ENCODE results near the gene CREB5.
"Not testable (repeated sequence)": the region's sequence is repeated elsewhere in the genome, so short reads cannot be mapped to it uniquely, and the experiment has no call there.

Gene CREB5

GRCh38 chr7:28608237-28608656, 195.9 kb downstream of the CREB5 start:
- no peak for DNase-seq
- in situ Hi-C loops (cut with HindIII; ENCODE audit: low pct_ligation_motif_present, low pct_unique_long_range_greater_than_20kb, low sequenced_read_pairs), result no loop called here

- peak; percentile 57 for DNase-seq
- in situ Hi-C loops (cut with HindIII; ENCODE audit: low pct_ligation_motif_present, low pct_unique_long_range_greater_than_20kb, low sequenced_read_pairs), result no loop called here
These were observed 196.4 kb downstream of the CREB5 start for GRCh38 chr7:28608731-28609130.

- in situ Hi-C loops (cut with HindIII; ENCODE audit: low pct_ligation_motif_present, low pct_unique_long_range_greater_than_20kb, low sequenced_read_pairs), result no loop called here
- no peak for DNase-seq
These were observed 197.3 kb downstream of the CREB5 start for GRCh38 chr7:28609608-28610007.

- in situ Hi-C loops (cut with HindIII; ENCODE audit: low pct_ligation_motif_present, low pct_unique_long_range_greater_than_20kb, low sequenced_read_pairs); DNase-seq: not testable (repeated sequence)
These were observed 199.1 kb downstream of the CREB5 start for GRCh38 chr7:28611399-28611897.

GRCh38 chr7:28613262-28613661, 200.9 kb downstream of the CREB5 start:
- DNase-seq, result no peak
- in situ Hi-C loops (cut with HindIII; ENCODE audit: low pct_ligation_motif_present, low pct_unique_long_range_greater_than_20kb, low sequenced_read_pairs), result no loop called here

GRCh38 chr7:28615091-28615490, 202.8 kb downstream of the CREB5 start:
- DNase-seq, result no peak
- in situ Hi-C loops (cut with HindIII; ENCODE audit: low pct_ligation_motif_present, low pct_unique_long_range_greater_than_20kb, low sequenced_read_pairs), result no loop called here

GRCh38 chr7:28617308-28617880, 205.1 kb downstream of the CREB5 start:
- in situ Hi-C loops (cut with HindIII; ENCODE audit: low pct_ligation_motif_present, low pct_unique_long_range_greater_than_20kb, low sequenced_read_pairs), result no loop called here
- no peak for DNase-seq

GRCh38 chr7:28618383-28618782, 206.1 kb downstream of the CREB5 start:
- in situ Hi-C loops (cut with HindIII; ENCODE audit: low pct_ligation_motif_present, low pct_unique_long_range_greater_than_20kb, low sequenced_read_pairs), result no loop called here
- no peak for DNase-seq

- DNase-seq, result no peak
- in situ Hi-C loops (cut with HindIII; ENCODE audit: low pct_ligation_motif_present, low pct_unique_long_range_greater_than_20kb, low sequenced_read_pairs), result no loop called here
These were observed 206.9 kb downstream of the CREB5 start for GRCh38 chr7:28619256-28619655.

GRCh38 chr7:28621369-28621841, 209.1 kb downstream of the CREB5 start:
- DNase-seq, result no peak
- in situ Hi-C loops (cut with HindIII; ENCODE audit: low pct_ligation_motif_present, low pct_unique_long_range_greater_than_20kb, low sequenced_read_pairs), result no loop called here

- in situ Hi-C loops (cut with HindIII; ENCODE audit: low pct_ligation_motif_present, low pct_unique_long_range_greater_than_20kb, low sequenced_read_pairs), result no loop called here
- DNase-seq, result no peak
These were observed 210.9 kb downstream of the CREB5 start for GRCh38 chr7:28623105-28623730.

- DNase-seq, result peak; percentile 55
These were observed 211.5 kb downstream of the CREB5 start for GRCh38 chr7:28623863-28624262.

GRCh38 chr7:28625432-28625831, 213.1 kb downstream of the CREB5 start:
- no peak for DNase-seq
- in situ Hi-C loops (cut with HindIII; ENCODE audit: low pct_ligation_motif_present, low pct_unique_long_range_greater_than_20kb, low sequenced_read_pairs), result no loop called here

More at GRCh38 chr7:28623863-28624262, 211.5 kb downstream of the CREB5 start:
- in situ Hi-C loops (cut with HindIII; ENCODE audit: low pct_ligation_motif_present, low pct_unique_long_range_greater_than_20kb, low sequenced_read_pairs), result no loop called here

- in situ Hi-C loops (cut with HindIII; ENCODE audit: low pct_ligation_motif_present, low pct_unique_long_range_greater_than_20kb, low sequenced_read_pairs), result no loop called here
- no peak for DNase-seq
These were observed 213.9 kb downstream of the CREB5 start for GRCh38 chr7:28626221-28626620.

- peak; percentile 75 for DNase-seq
- in situ Hi-C loops (cut with HindIII; ENCODE audit: low pct_ligation_motif_present, low pct_unique_long_range_greater_than_20kb, low sequenced_read_pairs), result no loop called here
These were observed 214.4 kb downstream of the CREB5 start for GRCh38 chr7:28626624-28627262.

GRCh38 chr7:28627263-28627653, 214.9 kb downstream of the CREB5 start:
- in situ Hi-C loops (cut with HindIII; ENCODE audit: low pct_ligation_motif_present, low pct_unique_long_range_greater_than_20kb, low sequenced_read_pairs), result no loop called here
- DNase-seq, result no peak

- in situ Hi-C loops (cut with HindIII; ENCODE audit: low pct_ligation_motif_present, low pct_unique_long_range_greater_than_20kb, low sequenced_read_pairs), result no loop called here
- DNase-seq, result no peak
These were observed 215.6 kb downstream of the CREB5 start for GRCh38 chr7:28627896-28628295.

- no peak for DNase-seq
- in situ Hi-C loops (cut with HindIII; ENCODE audit: low pct_ligation_motif_present, low pct_unique_long_range_greater_than_20kb, low sequenced_read_pairs), result no loop called here
These were observed 217.0 kb downstream of the CREB5 start for GRCh38 chr7:28629216-28629842.

GRCh38 chr7:28630350-28630749, 218.0 kb downstream of the CREB5 start:
- in situ Hi-C loops (cut with HindIII; ENCODE audit: low pct_ligation_motif_present, low pct_unique_long_range_greater_than_20kb, low sequenced_read_pairs), result no loop called here
- DNase-seq, result no peak

Measured in ACHN (cell line).